Dedifferentiated amniotic fluid mesenchymal stem cell (primary cell): ENCODE results near the gene AMIGO2.
"Not testable (repeated sequence)": the region's sequence is repeated elsewhere in the genome, so short reads cannot be mapped to it uniquely, and the experiment has no call there.

Experiments used
- DNase-seq: peaks from one replicate; pipeline ENCODE4 v3.0.0-alpha.2; 2016; ENCODE audit errors: extremely low spot score

Gene AMIGO2

GRCh38 chr12:47073951-47074350 lies 5.8 kb downstream of the AMIGO2 start:
- no peak for DNase-seq

- DNase-seq, result no peak
Measured at GRCh38 chr12:47071241-47071852, 8.4 kb downstream of the AMIGO2 start.

- no peak for DNase-seq
Measured at GRCh38 chr12:47070310-47070709, 9.4 kb downstream of the AMIGO2 start.

- DNase-seq, result no peak
Measured at GRCh38 chr12:47068539-47068938, 11.2 kb downstream of the AMIGO2 start.

- no peak for DNase-seq
Measured at GRCh38 chr12:47067771-47068431, 11.9 kb downstream of the AMIGO2 start.

- DNase-seq, result no peak
Measured at GRCh38 chr12:47067176-47067575, 12.6 kb downstream of the AMIGO2 start.

GRCh38 chr12:47066278-47067025 lies 13.3 kb downstream of the AMIGO2 start:
- no peak for DNase-seq

- DNase-seq, result no peak
Measured at GRCh38 chr12:47065546-47065945, 14.2 kb downstream of the AMIGO2 start.

- DNase-seq, result not testable (repeated sequence)
Measured at GRCh38 chr12:47058640-47059039, 21.1 kb downstream of the AMIGO2 start.

- not testable (repeated sequence) for DNase-seq
Measured at GRCh38 chr12:47056944-47057343, 22.8 kb downstream of the AMIGO2 start.

GRCh38 chr12:47055856-47056255 lies 23.9 kb downstream of the AMIGO2 start:
- DNase-seq, result not testable (repeated sequence)

- DNase-seq, result no peak
Measured at GRCh38 chr12:47054659-47055058, 25.1 kb downstream of the AMIGO2 start.

GRCh38 chr12:47053961-47054360 lies 25.8 kb downstream of the AMIGO2 start:
- no peak for DNase-seq

GRCh38 chr12:47052274-47052673 lies 27.5 kb downstream of the AMIGO2 start:
- no peak for DNase-seq

GRCh38 chr12:47051291-47051690 lies 28.5 kb downstream of the AMIGO2 start:
- not testable (repeated sequence) for DNase-seq

GRCh38 chr12:47048541-47048940 lies 31.2 kb downstream of the AMIGO2 start:
- DNase-seq, result no peak

GRCh38 chr12:47041327-47041726 lies 38.4 kb downstream of the AMIGO2 start:
- no peak for DNase-seq

GRCh38 chr12:47039756-47040155 lies 40.0 kb downstream of the AMIGO2 start:
- no peak for DNase-seq

GRCh38 chr12:47039079-47039478 lies 40.7 kb downstream of the AMIGO2 start:
- DNase-seq, result no peak

- DNase-seq, result peak; percentile 23
Measured at GRCh38 chr12:47038270-47038748, 41.5 kb downstream of the AMIGO2 start.

GRCh38 chr12:47035484-47035883 lies 44.3 kb downstream of the AMIGO2 start:
- DNase-seq, result no peak

- DNase-seq, result no peak
Measured at GRCh38 chr12:47034661-47035060, 45.1 kb downstream of the AMIGO2 start.
